K562 (cell line): ENCODE data around the gene COQ9. TPM values are rescaled to one million over a fixed set of nuclear protein-coding genes. Genes with fewer than 3 reads are reported as not detected.

Source experiments
- CEBPG ChIP-seq, 3 experiments: fragments of 200-800 bp in 1 of 3; sonication (Bioruptor generic) in 1 of 3; sonication (generic) in 1 of 3; formaldehyde crosslinking in 1 of 3; IDR thresholded peaks in 2 of 3; conservative IDR thresholded peaks in 1 of 3; 2 replicates each; pipeline versions ENCODE4 v1.6.1 to v1.8.0; 2016 to 2022; ENCODE audit warnings: missing compliant biosample characterization in 2 of 3, missing genetic modification characterization in 2 of 3, mild to moderate bottlenecking in 1 of 3, missing genetic modification reagents in 1 of 3
- POLR2AphosphoS2 ChIP-seq: IDR thresholded peaks from 2 replicates; pipeline ENCODE4 v1.6.1; 2012; ENCODE audit warnings: low read length, improper control_type of control experiment
- RERE ChIP-seq: sonication (generic); formaldehyde crosslinking; IDR thresholded peaks from 2 replicates; pipeline ENCODE4 v1.8.0; 2023; ENCODE audit warnings: missing genetic modification reagents, mild to moderate bottlenecking, borderline replicate concordance
- SMAD4 ChIP-seq: fragments of 250-450 bp; sonication (Bioruptor Pico); conservative IDR thresholded peaks from 2 replicates; pipeline ENCODE4 v1.8.0; 2021; ENCODE audit warnings: inconsistent platforms, mild to moderate bottlenecking, moderate library complexity
- SOX6 ChIP-seq: fragments of 450-650 bp; IDR thresholded peaks from 2 replicates; pipeline ENCODE4 v1.6.1; 2014; ENCODE audit warnings: mild to moderate bottlenecking
- TEAD4 ChIP-seq, 2 experiments: sonication (generic) in 1 of 2; formaldehyde crosslinking in 1 of 2; IDR thresholded peaks; 2 replicates each; pipeline versions ENCODE4 v1.6.1 to v1.8.0; 2012 to 2022; ENCODE audit warnings: borderline replicate concordance in 1 of 2, inconsistent platforms in 1 of 2, low read length in 1 of 2, mild to moderate bottlenecking in 1 of 2, missing genetic modification reagents in 1 of 2
- XRCC5 ChIP-seq: fragments of 200-400 bp; formaldehyde crosslinking; IDR thresholded peaks from 2 replicates; pipeline ENCODE4 v1.6.1; 2017; ENCODE audit warnings: low read depth, mild to moderate bottlenecking, low read length
- YY1 ChIP-seq, 3 experiments: IDR thresholded peaks; 2 replicates each; pipeline ENCODE4 v1.6.1; 2011; ENCODE audit warnings: low read length in 2 of 3, mild to moderate bottlenecking in 2 of 3, moderate library complexity in 2 of 3, borderline replicate concordance in 1 of 3, control low read depth in 1 of 3, low read depth in 1 of 3; ENCODE audit not compliant: insufficient read depth in 3 of 3, insufficient replicate concordance in 2 of 3, control insufficient read depth in 1 of 3, insufficient read length in 1 of 3; ENCODE audit errors: extremely low read depth in 1 of 3
- ZBTB40 ChIP-seq, 2 experiments: fragments of 450-650 bp in 1 of 2; sonication (generic) in 1 of 2; formaldehyde crosslinking in 1 of 2; IDR thresholded peaks; 2 replicates each; pipeline versions ENCODE4 v1.7.1 to v1.9.0; 2016 to 2022; ENCODE audit warnings: inconsistent platforms in 1 of 2, mild to moderate bottlenecking in 1 of 2, missing genetic modification reagents in 1 of 2
- polyA plus RNA-seq, 8 experiments: library from polyadenylated mRNA; depleted of rRNA in 4 of 8; stranded (reverse) in 5 of 8; unstranded in 3 of 8; fragments of >200 nt; fragmentation: Nextera tagmentation in 2 of 8; fragmentation: Illumina TruSeq in 1 of 8; extraction: Ambion mirVana in 2 of 8; extraction: Trizol in 1 of 8; gene quantifications; 2 replicates each; pipeline versions ENCODE4 v1.2.1 to v1.2.3, GENCODE V29; 2011 to 2014; ENCODE audit warnings: inconsistent platforms in 1 of 8, missing spikeins in 1 of 8
- total RNA-seq, 7 experiments: library from RNA; depleted of rRNA in 6 of 7; stranded (reverse); fragments of >200 nt in 6 of 7; fragmentation: Illumina TruSeq in 2 of 7; extraction: Trizol in 2 of 7; gene quantifications; 2 replicates each; pipeline versions ENCODE4 v1.2.1 to v1.2.3, GENCODE V29; 2011 to 2021; ENCODE audit warnings: low replicate concordance in 1 of 7

The COQ9 gene
- total and polyA plus RNA-seq, 9 of the 15 experiments (the other 6 are each of a cell fraction or from before 2014, with no cell fraction given) = 35.0 to 139 (median 71.4) TPM

- TF ChIP-seq ZBTB40 (IDR thresholded peaks at IDR 0.05) (peak; percentile 98), ZBTB40 (CRISPR knock-in tag; IDR thresholded peaks at IDR 0.05) (no peak), SMAD4 (peak; percentile 84), SOX6 (peak; percentile 54; the same call in 1 of the 2 replicates), TEAD4 (IDR thresholded peaks at IDR 0.05; ENCODE audit: low read length) (no peak; the same call in 1 of the 2 replicates), TEAD4 (CRISPR knock-in tag; IDR thresholded peaks at IDR 0.05; ENCODE audit: borderline replicate concordance) (no peak), CEBPG (CRISPR knock-in tag; IDR thresholded peaks at IDR 0.05) (no peak), CEBPG (tag; conservative IDR thresholded peaks at IDR 0.05 in 1 of 2, IDR thresholded peaks at IDR 0.05 in 1 of 2) (no peak), YY1 (IDR thresholded peaks at IDR 0.05; ENCODE audit: borderline replicate concordance in 1 of 3, control insufficient read depth in 1 of 3, extremely low read depth in 1 of 3, insufficient read depth in 3 of 3, insufficient read length in 1 of 3, insufficient replicate concordance in 2 of 3, low read depth in 1 of 3, low read length in 2 of 3) (peak in 2 of 3 experiments; percentile 65 to 74), XRCC5 (peak; percentile 87; the same call in 1 of the 2 replicates), POLR2AphosphoS2 (peak; percentile 74), RERE (CRISPR knock-in tag) (no peak)
Measured at GRCh38 chr16:57462209-57462977, 15.1 kb downstream of the COQ9 start, which contains the start of gene POLR2C (continued).
